Peyer's patch (tissue), 4 donors: ENCODE measurements around the gene SLC5A5. TPM values are rescaled to one million over a fixed set of nuclear protein-coding genes. Genes with fewer than 3 reads are reported as not detected.
A peak's percentile ranks its signal among the peaks of the same experiment; 100 is the strongest.
"Not testable (repeated sequence)": the region's sequence is repeated elsewhere in the genome, so short reads cannot be mapped to it uniquely, and the experiment has no call there.

Experiments used
- DNase-seq, 3 donors: peaks; one replicate each; pipeline ENCODE4 v3.0.0-alpha.2; 2017 to 2019
- H3K27ac ChIP-seq, 4 donors: fragments of 200-600 bp; sonication (generic); one replicate each; pipeline ENCODE4 v1.5.1; 2016 to 2019
- H3K27me3 ChIP-seq, 2 donors: fragments of 200-600 bp; sonication (generic); one replicate each; pipeline ENCODE4 v1.5.1; 2019
- H3K36me3 ChIP-seq, 3 donors: fragments of 200-600 bp; sonication (generic); one replicate each; pipeline ENCODE4 v1.5.1; 2016 to 2019
- H3K4me1 ChIP-seq, 4 donors: fragments of 200-600 bp; sonication (generic); one replicate each; pipeline ENCODE4 v1.5.1; 2016 to 2019
- H3K4me3 ChIP-seq, 4 donors: fragments of 200-600 bp; sonication (generic); 1 replicate in 3 of 4; 2 replicates in 1 of 4; pipeline ENCODE4 v1.5.1; 2016 to 2019; ENCODE audit warnings: mild to moderate bottlenecking in 1 of 4
- H3K9me3 ChIP-seq, 4 donors: fragments of 200-600 bp; sonication (generic); one replicate each; pipeline ENCODE4 v1.5.1; 2016 to 2019; ENCODE audit warnings: mild to moderate bottlenecking in 1 of 4
- CTCF ChIP-seq, 6 experiments: fragments of 450-650 bp in 4 of 6; fragments of 200-600 bp in 2 of 6; sonication (generic) in 1 of 6; IDR thresholded peaks; one replicate each; pipeline ENCODE4 v1.5.1; 2017 to 2019; ENCODE audit warnings: antibody characterized with exemption in 6 of 6, mild to moderate bottlenecking in 3 of 6, moderate library complexity in 1 of 6
- POLR2A ChIP-seq, 2 donors: fragments of 450-650 bp; IDR thresholded peaks; one replicate each; pipeline ENCODE4 v1.5.1; 2017; ENCODE audit warnings: antibody characterized with exemption in 2 of 2, mild to moderate bottlenecking in 2 of 2, moderate library complexity in 2 of 2
- total RNA-seq, 4 donors: library from RNA; depleted of rRNA; stranded (reverse); fragments of >200 nt; gene quantifications; one replicate each; pipeline ENCODE4 v1.1.0, GENCODE V29; 2016

The SLC5A5 gene
- total RNA-seq, 4 donors from 2014 or later = not detected

DNA sequence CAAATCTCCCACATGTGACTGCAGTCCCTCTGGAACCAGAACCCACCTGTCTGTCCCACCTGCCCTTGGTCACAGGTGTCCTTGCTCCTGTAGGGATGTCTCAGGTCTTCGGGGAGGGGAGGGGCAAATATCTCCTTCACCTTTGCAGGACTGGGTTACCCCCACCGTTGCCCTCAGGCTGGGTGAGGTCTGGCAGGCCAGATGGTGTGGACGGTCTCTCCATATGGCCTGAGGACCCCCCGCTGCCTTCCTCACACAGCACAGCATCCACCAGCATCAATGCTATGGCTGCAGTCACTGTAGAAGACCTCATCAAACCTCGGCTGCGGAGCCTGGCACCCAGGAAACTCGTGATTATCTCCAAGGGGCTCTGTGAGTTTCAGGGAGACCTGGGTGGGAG, 10.0 kb downstream of the SLC5A5 start:
- Histone ChIP-seq H3K27me3 (no peaks in the 10 kb centered on the region), H3K36me3 (no peaks in the 10 kb centered on the region), H3K4me3 (no peak overlapping the region), H3K27ac (no peak overlapping the region), H3K9me3 (no peaks in the 10 kb centered on the region), H3K4me1 (no peaks in the 10 kb centered on the region)
- TF ChIP-seq POLR2A (IDR thresholded peaks at IDR 0.05) = no peak
- TF ChIP-seq CTCF (IDR thresholded peaks at IDR 0.05) = no peak
- DNase-seq = no peak

DNA sequence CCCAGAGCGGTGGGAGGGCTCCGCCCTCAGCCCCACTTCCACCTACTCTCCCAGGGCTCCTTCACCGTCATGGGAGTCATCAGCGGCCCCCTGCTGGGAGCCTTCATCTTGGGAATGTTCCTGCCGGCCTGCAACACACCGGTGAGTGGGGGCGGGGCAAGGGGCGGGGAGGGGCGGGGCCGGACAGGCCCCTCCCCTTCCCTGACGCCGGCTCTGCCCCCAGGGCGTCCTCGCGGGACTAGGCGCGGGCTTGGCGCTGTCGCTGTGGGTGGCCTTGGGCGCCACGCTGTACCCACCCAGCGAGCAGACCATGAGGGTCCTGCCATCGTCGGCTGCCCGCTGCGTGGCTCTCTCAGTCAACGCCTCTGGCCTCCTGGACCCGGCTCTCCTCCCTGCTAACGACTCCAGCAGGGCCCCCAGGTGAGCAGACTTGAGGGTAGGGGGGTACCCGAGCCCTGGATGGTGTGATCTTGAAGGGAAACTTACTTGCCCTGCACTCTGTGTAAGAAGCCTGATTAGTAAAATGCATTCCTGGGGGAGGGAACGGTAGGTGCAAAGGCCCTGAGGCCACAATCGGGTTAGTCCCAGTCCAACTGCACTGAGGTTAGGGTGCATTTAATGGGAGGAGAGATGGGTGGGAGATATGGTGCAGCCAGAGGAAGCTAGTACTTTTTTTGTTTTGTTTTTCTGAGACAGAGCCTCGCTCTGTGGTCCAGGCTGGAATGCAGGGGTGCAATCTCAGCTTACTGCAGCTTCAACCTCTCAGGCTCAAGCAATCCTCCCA, 12.1 kb downstream of the SLC5A5 start:
- TF ChIP-seq POLR2A (IDR thresholded peaks at IDR 0.05) (no peak), CTCF (IDR thresholded peaks at IDR 0.05) (no peak)
- no peaks in the 10 kb centered on the region for H3K36me3 ChIP-seq
- peak overlapping the region in 1 of 4 donors; percentile 42 for H3K27ac ChIP-seq
- H3K9me3 ChIP-seq = no peaks in the 10 kb centered on the region
- H3K4me1 ChIP-seq = no peaks in the 10 kb centered on the region
- H3K4me3 ChIP-seq = no peak overlapping the region
- no peaks in the 10 kb centered on the region for H3K27me3 ChIP-seq
- no peak for DNase-seq

GRCh38 chr19:17886515-17886914, 14.8 kb downstream of the SLC5A5 start:
- TF ChIP-seq CTCF (IDR thresholded peaks at IDR 0.05) (no peak), POLR2A (IDR thresholded peaks at IDR 0.05) (no peak)
- Histone ChIP-seq H3K4me3 (no peak overlapping the region), H3K9me3 (no peaks in the 10 kb centered on the region), H3K4me1 (no peaks in the 10 kb centered on the region), H3K27ac (no peak overlapping the region), H3K36me3 (no peaks in the 10 kb centered on the region), H3K27me3 (no peaks in the 10 kb centered on the region)
- DNase-seq = no peak

DNA sequence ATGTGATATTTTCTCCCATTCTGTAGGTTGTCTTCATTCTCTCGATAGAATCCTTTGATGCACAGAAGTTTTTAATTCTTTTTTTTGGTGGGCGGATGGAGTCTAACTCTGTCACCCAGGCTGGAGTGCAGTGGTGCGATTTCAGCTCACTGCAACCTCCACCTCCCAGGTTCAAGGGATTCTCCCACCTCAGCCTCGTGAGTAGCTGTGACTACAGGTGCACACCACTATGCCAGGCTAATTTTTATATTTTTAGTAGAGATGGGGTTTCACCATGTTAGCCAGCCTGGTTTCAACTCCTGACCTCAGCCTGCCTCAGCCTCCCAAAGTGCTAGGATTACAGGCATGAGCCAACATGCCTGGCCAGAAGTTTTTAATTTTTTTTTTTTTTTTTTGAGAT, 15.5 kb downstream of the SLC5A5 start:
- not testable (repeated sequence) for H3K4me1 ChIP-seq, H3K4me3 ChIP-seq, H3K27me3 ChIP-seq, DNase-seq, H3K9me3 ChIP-seq, H3K27ac ChIP-seq, H3K36me3 ChIP-seq

DNA sequence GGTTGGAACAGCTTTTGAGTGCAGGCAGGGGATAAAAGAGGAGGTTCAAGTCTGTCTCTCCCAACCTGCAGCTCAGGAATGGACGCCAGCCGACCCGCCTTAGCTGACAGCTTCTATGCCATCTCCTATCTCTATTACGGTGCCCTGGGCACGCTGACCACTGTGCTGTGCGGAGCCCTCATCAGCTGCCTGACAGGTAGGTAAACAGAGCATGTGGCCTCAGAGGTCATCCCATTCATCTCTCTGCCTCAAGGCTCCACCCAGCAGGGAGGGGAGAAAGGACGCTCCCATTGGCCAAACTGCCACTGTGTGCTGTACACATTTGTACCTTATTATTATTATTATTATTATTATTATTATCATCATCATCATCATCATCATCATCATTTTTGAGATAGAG, 16.5 kb downstream of the SLC5A5 start:
- TF ChIP-seq CTCF (IDR thresholded peaks at IDR 0.05) = no peak
- TF ChIP-seq POLR2A (IDR thresholded peaks at IDR 0.05) = no peak
- no peak overlapping the region for H3K4me3 ChIP-seq
- H3K9me3 ChIP-seq = no peaks in the 10 kb centered on the region
- H3K36me3 ChIP-seq = no peaks in the 10 kb centered on the region
- no peak for DNase-seq
- no peaks in the 10 kb centered on the region for H3K27me3 ChIP-seq
- H3K27ac ChIP-seq = no peak overlapping the region
- no peaks in the 10 kb centered on the region for H3K4me1 ChIP-seq

DNA sequence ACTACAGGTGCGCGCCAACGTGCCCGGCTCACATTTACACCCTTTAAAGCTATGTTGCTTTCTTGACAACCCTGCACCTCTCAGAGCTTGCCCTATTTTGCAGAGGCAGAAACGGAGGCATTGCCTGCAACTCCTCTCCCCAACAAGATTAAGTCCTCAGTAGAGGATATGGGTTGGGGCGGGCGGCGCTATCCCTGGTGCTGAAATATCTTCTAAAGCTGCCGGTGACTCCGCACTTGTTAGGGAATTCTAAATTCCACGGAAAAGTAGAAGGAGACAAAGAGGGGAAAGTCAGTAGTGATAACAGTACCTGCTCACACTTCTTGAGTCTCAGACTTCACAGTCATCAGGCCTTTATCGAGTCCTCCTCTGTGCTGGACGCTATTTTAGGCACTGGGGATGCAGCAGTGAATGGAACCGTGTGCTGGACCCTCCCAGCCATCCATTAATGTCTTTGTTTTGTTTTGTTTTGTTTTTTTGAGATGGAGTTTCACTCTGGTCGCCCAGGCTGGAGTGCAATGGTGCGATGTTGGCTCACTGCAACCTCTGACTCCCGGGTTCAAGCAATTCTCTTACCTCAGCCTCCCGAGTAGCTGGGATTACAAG, 18.0 kb downstream of the SLC5A5 start:
- Histone ChIP-seq H3K9me3 (no peaks in the 10 kb centered on the region), H3K4me1 (no peaks in the 10 kb centered on the region), H3K4me3 (no peak overlapping the region), H3K27me3 (no peaks in the 10 kb centered on the region), H3K27ac (no peak overlapping the region), H3K36me3 (no peaks in the 10 kb centered on the region)
- no peak for TF ChIP-seq POLR2A (IDR thresholded peaks at IDR 0.05)
- no peak for TF ChIP-seq CTCF (IDR thresholded peaks at IDR 0.05)
- DNase-seq = no peak
